ENCODE results near the gene PPP1R9A.

PPP1R9A gene

GRCh38 chr7:95199779-95200558 lies 292.6 kb downstream of the PPP1R9A start:
- TF ChIP-seq CTCF (IDR thresholded peaks at IDR 0.05), result peak; percentile 81

GRCh38 chr7:95200741-95201140 lies 293.3 kb downstream of the PPP1R9A start:
- TF ChIP-seq CTCF (IDR thresholded peaks at IDR 0.05), result no peak

- no peak for TF ChIP-seq CTCF (IDR thresholded peaks at IDR 0.05)
Observed at GRCh38 chr7:95201727-95202126, 294.3 kb downstream of the PPP1R9A start.

GRCh38 chr7:95204618-95205017 lies 297.2 kb downstream of the PPP1R9A start:
- TF ChIP-seq CTCF (IDR thresholded peaks at IDR 0.05), result no peak

GRCh38 chr7:95205665-95206225 lies 298.4 kb downstream of the PPP1R9A start:
- no peak for TF ChIP-seq CTCF (IDR thresholded peaks at IDR 0.05)

- TF ChIP-seq CTCF (IDR thresholded peaks at IDR 0.05), result no peak
Observed at GRCh38 chr7:95209276-95209675, 301.9 kb downstream of the PPP1R9A start.

- TF ChIP-seq CTCF (IDR thresholded peaks at IDR 0.05), result no peak
Observed at GRCh38 chr7:95209788-95210187, 302.4 kb downstream of the PPP1R9A start.
